ENCODE results near the gene SNRNP70.

GRCh38 chr19:49149652-49150105, 64.4 kb downstream of the SNRNP70 start:
- TF ChIP-seq EZH2 (IDR thresholded peaks at IDR 0.05; ENCODE audit: borderline replicate concordance, low read depth, low read length, severe bottlenecking) (no peak), MYC (IDR thresholded peaks at IDR 0.05; ENCODE audit: low read depth, low read length) (no peak), POLR2AphosphoS5 (IDR thresholded peaks at IDR 0.05; ENCODE audit: insufficient read depth, low read depth, low read length) (peak; percentile 22), CTCF (IDR thresholded peaks at IDR 0.05; ENCODE audit: extremely low read depth in 1 of 2, insufficient read depth in 1 of 2, low read depth in 1 of 2, low read length in 2 of 2) (no peak), POLR2A (IDR thresholded peaks at IDR 0.05; ENCODE audit: low read depth, low read length) (peak; percentile 14), MAX (IDR thresholded peaks at IDR 0.05; ENCODE audit: insufficient read depth, insufficient read length) (no peak)
